HepG2 (cell line): ENCODE data around the gene C14orf119. TPM values are rescaled to one million over a fixed set of nuclear protein-coding genes. Genes with fewer than 3 reads are reported as not detected.
A peak's percentile ranks its signal among the peaks of the same experiment; 100 is the strongest.

Experiments used
- FOXP4 ChIP-seq: sonication (generic); formaldehyde crosslinking; IDR thresholded peaks from 2 replicates; pipeline ENCODE4 v1.4.0; 2020; ENCODE audit warnings: missing genetic modification reagents
- KIAA2018 ChIP-seq: sonication (generic); formaldehyde crosslinking; IDR thresholded peaks from 2 replicates; pipeline ENCODE4 v1.5.0; 2020; ENCODE audit warnings: mild to moderate bottlenecking, missing genetic modification reagents, borderline replicate concordance
- POGZ ChIP-seq: sonication (generic); formaldehyde crosslinking; IDR thresholded peaks from 2 replicates; pipeline ENCODE4 v1.4.0; 2020; ENCODE audit warnings: mild to moderate bottlenecking, missing genetic modification reagents
- PRDM15 ChIP-seq: sonication (generic); formaldehyde crosslinking; IDR thresholded peaks from 2 replicates; pipeline ENCODE4 v1.4.0; 2020; ENCODE audit warnings: missing genetic modification reagents
- RELA ChIP-seq: sonication (generic); formaldehyde crosslinking; IDR thresholded peaks from 2 replicates; pipeline ENCODE4 v1.4.0; 2020; ENCODE audit warnings: missing genetic modification reagents
- ZNF564 ChIP-seq: sonication (generic); formaldehyde crosslinking; IDR thresholded peaks from 2 replicates; pipeline ENCODE4 v1.8.1; 2023; ENCODE audit warnings: mild to moderate bottlenecking, missing genetic modification reagents
- ZNF646 ChIP-seq: sonication (generic); formaldehyde crosslinking; IDR thresholded peaks from 2 replicates; pipeline ENCODE4 v1.9.0; 2021; ENCODE audit warnings: mild to moderate bottlenecking, missing genetic modification reagents
- polyA plus RNA-seq, 8 experiments: library from polyadenylated mRNA; depleted of rRNA in 3 of 8; stranded (reverse) in 7 of 8; unstranded in 1 of 8; fragments of >200 nt; fragmentation: Illumina TruSeq in 4 of 8; extraction: Trizol in 4 of 8; gene quantifications; 2 replicates each; pipeline versions ENCODE4 v1.2.1 to v1.2.3, GENCODE V29; 2011 to 2016; ENCODE audit warnings: low read depth in 4 of 8, missing spikeins in 1 of 8, mixed read lengths in 1 of 8; ENCODE audit not compliant: insufficient read depth in 1 of 8
- total RNA-seq, 5 experiments: library from RNA; depleted of rRNA; stranded (reverse); fragments of >200 nt; fragmentation: Illumina TruSeq; extraction: Trizol; gene quantifications; 2 replicates each; pipeline ENCODE4 v1.2.3, GENCODE V29; 2016; ENCODE audit warnings: low read depth in 1 of 5

C14orf119 gene
- total and polyA plus RNA-seq, 2 of the 13 experiments (the other 11 are each of a cell fraction or from before 2014, with no cell fraction given) = 117 to 206 TPM

GRCh38 chr14:23071921-23072539, 23.3 kb upstream of the C14orf119 start (continued):
- no peak for TF ChIP-seq KIAA2018 (CRISPR knock-in tag)
- no peak for TF ChIP-seq ZNF646 (CRISPR knock-in tag)
- TF ChIP-seq ZNF564 (CRISPR knock-in tag) = no peak
- 0 out of 2 replicates have a peak, but pooled peaks have one; percentile 1 for TF ChIP-seq RELA (CRISPR knock-in tag)
- TF ChIP-seq PRDM15 (CRISPR knock-in tag) = no peak
- no peak for TF ChIP-seq POGZ (CRISPR knock-in tag)
- TF ChIP-seq FOXP4 (CRISPR knock-in tag) = no peak
